Measurements from ENCODE around the gene ARHGAP26. TPM values are rescaled to one million over a fixed set of nuclear protein-coding genes. Genes with fewer than 3 reads are reported as not detected.
A peak's percentile ranks its signal among the peaks of the same experiment; 100 is the strongest.

Gene ARHGAP26
- total RNA-seq, 4 donors from 2014 or later, result 11.1 to 36.1 (median 21.8) TPM

- H3K9me3 ChIP-seq, result no peaks in the 10 kb centered on the region
Observed at GRCh38 chr5:143231416-143231815, 461.2 kb downstream of the ARHGAP26 start.

DNA sequence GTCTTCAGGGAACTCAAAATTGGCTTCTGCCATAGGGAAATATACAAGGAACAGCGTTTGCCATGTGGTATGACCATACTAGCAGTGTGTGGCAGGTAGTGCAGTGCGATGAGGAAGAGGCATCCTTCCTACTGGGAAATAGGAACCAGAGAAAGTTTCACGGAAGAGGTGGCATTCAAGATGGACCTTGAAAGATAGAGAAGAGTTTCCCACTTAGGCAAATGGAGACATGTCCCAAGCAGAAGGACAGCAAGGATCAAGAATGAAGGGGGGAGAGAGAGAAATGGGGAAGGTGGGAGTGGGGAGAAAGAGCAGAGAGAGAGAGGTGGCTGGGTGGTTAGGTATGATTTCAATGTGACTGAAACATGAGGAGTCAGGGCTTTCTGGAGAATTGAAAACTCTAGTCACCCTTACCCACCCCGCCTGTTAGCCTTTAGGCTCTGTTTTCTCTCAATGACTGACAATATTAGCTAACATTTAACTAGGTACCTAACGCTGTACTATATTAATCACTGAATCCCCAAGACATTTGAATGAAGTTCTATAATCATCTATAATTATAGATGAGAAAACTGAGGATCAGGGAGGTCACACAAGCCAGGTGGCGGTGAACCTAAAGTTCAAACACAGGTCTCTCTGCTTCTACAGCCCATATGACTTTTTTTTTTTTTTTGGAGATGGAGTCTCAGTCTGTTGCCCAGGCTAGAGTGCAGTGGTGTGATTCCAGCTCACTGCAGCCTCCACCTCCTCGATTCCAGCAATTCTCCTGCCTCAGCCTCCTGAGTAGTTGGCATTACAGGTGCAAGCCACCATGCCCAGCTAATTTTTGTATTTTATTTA, 462.0 kb downstream of the ARHGAP26 start:
- H3K27me3 ChIP-seq, result no peaks in the 10 kb centered on the region
- DNase-seq (ENCODE audit: low spot score in 2 of 2), result no peak
- H3K4me3 ChIP-seq, result no peak overlapping the region
- H3K9me3 ChIP-seq, result no peaks in the 10 kb centered on the region
- H3K27ac ChIP-seq, result no peak overlapping the region
- H3K4me1 ChIP-seq, result peaks cover 35% of the 10 kb centered on the region
- 93% methylated on average over 7 of the region's 7 CpGs for WGBS
- TF ChIP-seq POLR2AphosphoS5 (IDR thresholded peaks at IDR 0.05) (no peak), EP300 (IDR thresholded peaks at IDR 0.05) (no peak), POLR2A (IDR thresholded peaks at IDR 0.05) (no peak)
- TF ChIP-seq, protein P1, sequence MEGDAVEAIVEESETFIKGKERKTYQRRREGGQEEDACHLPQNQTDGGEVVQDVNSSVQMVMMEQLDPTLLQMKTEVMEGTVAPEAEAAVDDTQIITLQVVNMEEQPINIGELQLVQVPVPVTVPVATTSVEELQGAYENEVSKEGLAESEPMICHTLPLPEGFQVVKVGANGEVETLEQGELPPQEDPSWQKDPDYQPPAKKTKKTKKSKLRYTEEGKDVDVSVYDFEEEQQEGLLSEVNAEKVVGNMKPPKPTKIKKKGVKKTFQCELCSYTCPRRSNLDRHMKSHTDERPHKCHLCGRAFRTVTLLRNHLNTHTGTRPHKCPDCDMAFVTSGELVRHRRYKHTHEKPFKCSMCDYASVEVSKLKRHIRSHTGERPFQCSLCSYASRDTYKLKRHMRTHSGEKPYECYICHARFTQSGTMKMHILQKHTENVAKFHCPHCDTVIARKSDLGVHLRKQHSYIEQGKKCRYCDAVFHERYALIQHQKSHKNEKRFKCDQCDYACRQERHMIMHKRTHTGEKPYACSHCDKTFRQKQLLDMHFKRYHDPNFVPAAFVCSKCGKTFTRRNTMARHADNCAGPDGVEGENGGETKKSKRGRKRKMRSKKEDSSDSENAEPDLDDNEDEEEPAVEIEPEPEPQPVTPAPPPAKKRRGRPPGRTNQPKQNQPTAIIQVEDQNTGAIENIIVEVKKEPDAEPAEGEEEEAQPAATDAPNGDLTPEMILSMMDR (IDR thresholded peaks at IDR 0.05), result no peak
- H3K36me3 ChIP-seq, result no peaks in the 10 kb centered on the region

More at GRCh38 chr5:143231416-143231815, 461.2 kb downstream of the ARHGAP26 start:
- DNase-seq (ENCODE audit: low spot score in 2 of 2), result no peak
- Histone ChIP-seq H3K4me3 (no peak overlapping the region), H3K4me1 (peaks cover 41% of the 10 kb centered on the region), H3K27ac (no peak overlapping the region), H3K36me3 (no peaks in the 10 kb centered on the region), H3K27me3 (no peaks in the 10 kb centered on the region)
- 50% methylated on average over 3 of the region's 3 CpGs for WGBS
- no peak for TF ChIP-seq POLR2AphosphoS5 (IDR thresholded peaks at IDR 0.05)
- TF ChIP-seq EP300 (IDR thresholded peaks at IDR 0.05), result no peak
- TF ChIP-seq, protein P1 (IDR thresholded peaks at IDR 0.05), result no peak
- no peak for TF ChIP-seq POLR2A (IDR thresholded peaks at IDR 0.05)

GRCh38 chr5:143233031-143233430, 462.9 kb downstream of the ARHGAP26 start:
- Histone ChIP-seq H3K27me3 (no peaks in the 10 kb centered on the region), H3K36me3 (no peaks in the 10 kb centered on the region), H3K9me3 (no peaks in the 10 kb centered on the region), H3K4me3 (no peak overlapping the region), H3K27ac (no peak overlapping the region), H3K4me1 (peaks cover 35% of the 10 kb centered on the region)
- whole genome bisulfite sequencing, result 63% methylated on average over 2 of the region's 2 CpGs
- no peak for DNase-seq (ENCODE audit: low spot score in 2 of 2)
- TF ChIP-seq, protein P1 (IDR thresholded peaks at IDR 0.05), result no peak
- TF ChIP-seq POLR2A (IDR thresholded peaks at IDR 0.05) (no peak), EP300 (IDR thresholded peaks at IDR 0.05) (no peak), POLR2AphosphoS5 (IDR thresholded peaks at IDR 0.05) (no peak)

GRCh38 chr5:143234162-143234842, 464.1 kb downstream of the ARHGAP26 start:
- H3K9me3 ChIP-seq, result no peaks in the 10 kb centered on the region
- TF ChIP-seq, protein P1 (IDR thresholded peaks at IDR 0.05), result no peak
- TF ChIP-seq POLR2AphosphoS5 (IDR thresholded peaks at IDR 0.05) (no peak), EP300 (IDR thresholded peaks at IDR 0.05) (no peak), POLR2A (IDR thresholded peaks at IDR 0.05) (no peak)
- 71% methylated on average over 9 of the region's 9 CpGs for WGBS
- H3K27me3 ChIP-seq, result no peaks in the 10 kb centered on the region
- DNase-seq (ENCODE audit: low spot score in 2 of 2), result no peak
- H3K4me1 ChIP-seq, result peaks cover 33% of the 10 kb centered on the region
- no peaks in the 10 kb centered on the region for H3K36me3 ChIP-seq
- H3K27ac ChIP-seq, result peak overlapping the region; percentile 80
- H3K4me3 ChIP-seq, result no peak overlapping the region

- Histone ChIP-seq H3K36me3 (no peaks in the 10 kb centered on the region), H3K9me3 (no peaks in the 10 kb centered on the region), H3K27me3 (no peaks in the 10 kb centered on the region), H3K4me3 (no peak overlapping the region), H3K4me1 (peaks cover 22% of the 10 kb centered on the region), H3K27ac (peak overlapping the region; percentile 80)
- no peak for DNase-seq (ENCODE audit: low spot score in 2 of 2)
- TF ChIP-seq POLR2AphosphoS5 (IDR thresholded peaks at IDR 0.05) (peak in 2 of 3 donors; percentile 35 to 79), EP300 (IDR thresholded peaks at IDR 0.05) (no peak)
- WGBS, result 56% methylated on average over 3 of the region's 3 CpGs
Observed at GRCh38 chr5:143235423-143235822, 465.2 kb downstream of the ARHGAP26 start.
